DMS53 treated with DMSO at 0.1 percent for 48 hours (cell line): ENCODE data around the gene LMNA.
"Not testable (repeated sequence)": the region's sequence is repeated elsewhere in the genome, so short reads cannot be mapped to it uniquely, and the experiment has no call there.

ENCODE experiments used
- DNase-seq: peaks from one replicate; lab custom pipeline; 2025; ENCODE audit not compliant: unreplicated experiment; lab: John Stamatoyannopoulos, UW

The LMNA gene

DNA sequence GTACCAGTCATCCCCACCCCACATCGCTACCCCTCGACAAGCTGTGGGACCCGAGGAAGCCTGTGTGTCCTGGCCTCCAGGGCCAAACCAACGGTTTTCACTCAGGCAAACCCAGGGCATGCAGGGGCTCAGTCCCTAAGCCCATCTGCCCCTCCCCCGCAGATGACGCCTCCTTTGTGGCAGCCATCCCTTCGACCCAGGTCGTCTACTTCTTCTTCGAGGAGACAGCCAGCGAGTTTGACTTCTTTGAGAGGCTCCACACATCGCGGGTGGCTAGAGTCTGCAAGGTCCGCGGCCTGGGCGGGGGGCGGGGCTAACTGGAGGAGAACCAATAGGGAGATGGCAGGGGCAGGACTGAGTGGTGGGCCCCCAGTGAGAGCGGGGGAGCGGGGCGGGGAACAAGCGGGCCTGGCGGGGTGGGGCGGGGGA, 46.2 kb downstream of the LMNA start:
- DNase-seq, result no peak

DNA sequence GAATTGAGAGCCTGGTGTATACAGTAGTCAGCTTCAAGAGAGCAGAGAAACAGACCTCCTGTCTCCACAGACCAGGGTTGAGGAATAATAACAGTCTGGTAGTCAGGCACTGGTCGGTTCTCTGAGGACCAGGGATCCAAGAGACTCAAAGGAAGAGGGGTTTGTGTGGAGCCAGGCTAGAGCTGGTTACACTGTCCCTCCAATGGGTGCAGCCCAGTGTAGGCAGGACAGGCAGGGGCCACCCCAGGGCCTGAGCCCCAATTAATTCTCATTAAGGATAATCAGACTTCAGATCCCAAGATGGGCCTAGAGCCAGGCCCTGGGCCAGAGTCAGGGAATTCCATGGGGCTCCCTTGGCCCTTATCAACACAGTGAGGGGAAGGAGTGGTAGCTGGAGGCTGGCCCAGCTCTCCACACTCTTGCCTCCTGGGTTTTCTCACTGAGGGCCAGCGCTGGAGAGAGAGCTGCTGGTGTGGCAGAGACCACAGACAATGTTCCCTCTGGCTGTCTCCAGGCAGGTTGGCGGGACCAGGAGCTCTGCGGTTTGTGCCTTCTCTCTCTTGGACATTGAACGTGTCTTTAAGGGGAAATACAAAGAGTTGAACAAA, 48.0 kb downstream of the LMNA start:
- DNase-seq, result no peak

DNA sequence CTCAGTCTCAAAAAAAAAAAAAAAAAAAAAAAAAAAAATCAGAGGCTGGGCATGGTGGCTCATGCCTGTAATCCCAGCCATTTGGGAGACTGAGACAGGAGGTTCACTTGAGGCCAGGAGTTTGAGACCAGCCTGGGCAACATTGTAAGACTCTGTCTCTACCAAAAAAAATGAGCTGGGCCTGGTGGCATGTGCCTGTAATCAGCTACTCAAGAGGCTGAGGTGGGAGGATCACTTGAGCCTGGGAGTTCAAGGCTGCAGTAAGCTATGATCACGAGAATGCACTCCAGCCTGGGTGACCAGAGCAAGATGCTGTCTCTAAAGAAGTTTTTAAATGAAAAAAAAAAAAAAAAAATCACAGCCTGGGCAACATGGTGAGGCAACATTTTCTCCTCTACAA, 49.2 kb downstream of the LMNA start:
- no peak for DNase-seq

DNA sequence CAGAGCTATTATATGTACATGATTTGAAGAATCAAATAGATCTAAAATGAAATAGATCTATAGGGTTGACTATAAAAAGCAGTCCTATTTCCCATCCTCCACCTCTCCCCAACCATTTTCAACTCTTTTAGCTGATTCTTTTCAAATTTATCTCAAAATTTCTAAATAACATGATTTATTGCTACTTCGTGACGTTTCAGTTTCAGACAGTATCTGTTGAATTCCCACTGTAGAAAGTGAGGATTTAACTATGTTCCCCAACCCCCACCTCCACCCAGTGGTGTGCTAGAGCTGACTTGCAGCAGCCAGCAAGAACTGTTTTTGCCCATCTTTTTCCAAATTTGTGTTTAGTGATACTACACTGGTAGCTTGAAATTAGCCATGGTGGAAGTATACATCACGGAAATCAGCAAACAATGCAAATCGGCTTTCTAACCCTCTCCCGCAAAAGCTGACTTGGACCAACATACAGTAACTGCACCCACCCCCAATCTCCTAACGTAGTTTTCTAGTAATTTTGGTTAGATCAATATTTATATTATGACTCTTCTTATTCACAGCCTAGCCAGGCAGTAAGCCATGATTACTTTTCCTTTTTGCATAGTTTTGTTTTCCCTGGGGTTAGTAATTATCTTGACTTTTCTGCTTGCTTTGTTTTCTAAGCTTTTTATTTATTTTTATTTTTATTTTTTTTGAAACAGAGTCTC, 49.8 kb downstream of the LMNA start:
- no peak for DNase-seq

DNA sequence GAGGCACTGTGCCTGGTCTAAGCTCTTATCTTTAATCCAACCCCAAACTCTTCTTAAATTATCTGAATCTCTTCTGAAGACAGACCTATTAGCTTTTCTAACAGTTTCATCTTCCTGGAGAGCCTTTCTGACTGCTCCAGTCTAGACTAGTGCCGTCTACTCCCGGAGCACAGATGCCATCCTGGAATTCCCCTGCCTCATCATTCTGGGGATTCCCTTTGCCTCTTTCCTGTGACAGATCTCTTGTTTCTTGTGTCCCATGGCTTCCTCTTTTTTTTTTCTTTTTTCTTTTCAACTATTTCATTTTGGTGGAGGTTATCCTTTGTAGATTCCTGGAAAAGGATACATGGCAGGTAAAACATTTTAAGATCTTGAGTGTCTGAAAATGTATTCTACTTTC, 50.6 kb downstream of the LMNA start:
- DNase-seq, result no peak

DNA sequence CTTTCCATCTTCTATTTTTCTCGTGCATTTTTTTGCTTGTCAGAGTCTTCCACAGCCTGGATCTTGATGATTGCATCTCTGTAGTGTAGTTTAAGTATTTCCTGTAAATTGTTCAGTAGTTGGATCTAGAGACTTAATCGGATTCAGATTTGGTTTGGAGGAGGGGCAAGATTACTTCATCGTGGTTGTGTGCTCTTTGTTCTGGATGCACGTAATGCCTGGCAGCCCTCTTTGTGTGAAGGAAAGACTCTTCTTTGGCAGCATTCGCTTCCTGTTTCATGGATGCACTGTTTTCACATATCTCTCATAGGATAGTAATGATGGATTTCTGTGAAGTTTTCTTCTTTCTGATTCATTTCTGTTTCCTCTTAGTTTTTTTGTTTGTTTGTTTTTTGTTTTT, 53.0 kb downstream of the LMNA start:
- DNase-seq, result no peak

DNA sequence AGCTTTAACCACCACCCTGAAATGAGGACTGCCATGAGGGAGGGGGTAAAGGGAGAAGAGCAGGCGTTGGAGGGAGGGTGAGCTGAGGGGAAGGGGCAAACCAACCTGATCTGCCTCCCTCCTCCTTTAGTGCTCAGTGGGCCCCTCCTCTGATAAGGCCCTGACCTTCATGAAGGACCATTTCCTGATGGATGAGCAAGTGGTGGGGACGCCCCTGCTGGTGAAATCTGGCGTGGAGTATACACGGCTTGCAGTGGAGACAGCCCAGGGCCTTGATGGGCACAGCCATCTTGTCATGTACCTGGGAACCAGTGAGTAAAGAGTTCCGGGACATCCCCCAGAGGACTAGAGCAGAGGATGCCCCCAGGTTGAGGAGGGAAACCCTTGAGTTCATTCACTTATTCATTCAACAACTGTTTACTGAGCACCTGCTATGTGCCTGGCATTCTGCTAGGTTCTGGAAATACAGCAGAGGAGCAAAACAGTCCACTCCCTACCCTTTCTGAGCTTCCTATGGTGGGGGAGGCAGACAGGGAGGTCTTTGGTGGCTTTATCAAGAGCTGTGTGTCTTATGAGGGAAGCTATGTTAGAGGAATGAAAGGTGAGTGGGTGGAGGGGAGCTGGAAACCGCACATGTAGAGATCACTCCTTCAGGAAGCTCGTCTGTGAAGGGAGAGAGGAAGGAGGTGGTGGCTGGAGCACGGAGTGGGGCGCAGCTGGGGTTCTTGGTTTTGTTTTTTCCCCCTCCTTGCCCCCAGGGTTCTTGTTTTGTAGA, 58.4 kb downstream of the LMNA start:
- DNase-seq, result no peak

DNA sequence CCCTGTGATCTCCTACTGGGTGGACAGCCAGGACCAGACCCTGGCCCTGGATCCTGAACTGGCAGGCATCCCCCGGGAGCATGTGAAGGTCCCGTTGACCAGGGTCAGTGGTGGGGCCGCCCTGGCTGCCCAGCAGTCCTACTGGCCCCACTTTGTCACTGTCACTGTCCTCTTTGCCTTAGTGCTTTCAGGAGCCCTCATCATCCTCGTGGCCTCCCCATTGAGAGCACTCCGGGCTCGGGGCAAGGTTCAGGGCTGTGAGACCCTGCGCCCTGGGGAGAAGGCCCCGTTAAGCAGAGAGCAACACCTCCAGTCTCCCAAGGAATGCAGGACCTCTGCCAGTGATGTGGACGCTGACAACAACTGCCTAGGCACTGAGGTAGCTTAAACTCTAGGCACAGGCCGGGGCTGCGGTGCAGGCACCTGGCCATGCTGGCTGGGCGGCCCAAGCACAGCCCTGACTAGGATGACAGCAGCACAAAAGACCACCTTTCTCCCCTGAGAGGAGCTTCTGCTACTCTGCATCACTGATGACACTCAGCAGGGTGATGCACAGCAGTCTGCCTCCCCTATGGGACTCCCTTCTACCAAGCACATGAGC, 62.2 kb downstream of the LMNA start:
- DNase-seq, result no peak

DNA sequence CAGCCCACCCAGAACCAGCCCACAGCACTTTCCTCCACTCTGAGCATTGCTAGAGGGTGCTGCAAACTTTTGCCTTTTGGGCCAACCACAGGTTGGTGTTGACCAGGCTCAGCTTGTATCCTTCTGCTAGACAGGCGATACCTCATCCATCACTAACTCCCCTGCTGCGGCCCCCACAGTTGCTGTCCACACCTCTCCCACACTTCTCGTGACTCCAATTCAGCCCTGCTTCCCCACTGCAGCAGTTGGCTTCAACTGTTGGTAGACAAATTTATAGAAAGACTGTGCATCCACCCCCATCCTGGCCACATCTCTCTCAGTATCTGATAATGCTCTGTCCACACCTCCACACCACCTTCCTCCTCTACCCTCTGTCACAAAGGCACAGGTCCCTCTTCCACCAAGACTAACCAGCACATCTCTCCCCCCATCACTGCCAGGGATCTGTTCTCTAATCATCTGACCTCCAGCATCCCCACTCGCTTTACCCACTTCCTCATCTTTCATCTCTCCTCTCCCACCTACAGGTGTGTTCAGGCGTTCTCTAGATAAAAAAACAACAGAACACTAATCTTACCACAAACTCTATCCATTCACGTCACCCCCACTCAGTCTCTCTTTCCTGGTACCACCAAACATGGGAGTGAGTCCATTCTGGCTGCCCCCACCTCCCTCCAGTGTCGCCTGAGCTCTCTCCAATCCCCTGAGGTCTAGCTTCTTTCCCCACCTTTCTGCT, 63.6 kb downstream of the LMNA start:
- DNase-seq, result no peak

DNA sequence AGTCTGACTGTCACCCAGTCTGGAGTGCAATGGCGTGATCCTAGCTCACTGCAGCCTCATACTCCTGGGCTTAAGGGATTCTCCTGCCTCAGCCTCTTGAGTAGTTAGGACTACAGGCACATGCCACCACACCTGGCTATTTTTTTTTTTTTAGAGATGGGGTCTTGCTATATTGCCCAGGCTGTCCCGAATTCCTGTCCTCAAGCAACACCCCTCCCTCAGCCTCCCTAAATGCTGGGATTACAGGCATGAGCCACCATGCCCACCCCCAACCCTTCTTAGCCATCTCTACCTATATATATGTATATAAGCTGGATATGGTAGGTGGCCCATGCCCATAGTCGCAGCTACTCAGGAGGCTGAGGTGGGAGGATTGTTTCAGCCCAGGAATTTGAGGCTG, 66.0 kb downstream of the LMNA start:
- no peak for DNase-seq

DNA sequence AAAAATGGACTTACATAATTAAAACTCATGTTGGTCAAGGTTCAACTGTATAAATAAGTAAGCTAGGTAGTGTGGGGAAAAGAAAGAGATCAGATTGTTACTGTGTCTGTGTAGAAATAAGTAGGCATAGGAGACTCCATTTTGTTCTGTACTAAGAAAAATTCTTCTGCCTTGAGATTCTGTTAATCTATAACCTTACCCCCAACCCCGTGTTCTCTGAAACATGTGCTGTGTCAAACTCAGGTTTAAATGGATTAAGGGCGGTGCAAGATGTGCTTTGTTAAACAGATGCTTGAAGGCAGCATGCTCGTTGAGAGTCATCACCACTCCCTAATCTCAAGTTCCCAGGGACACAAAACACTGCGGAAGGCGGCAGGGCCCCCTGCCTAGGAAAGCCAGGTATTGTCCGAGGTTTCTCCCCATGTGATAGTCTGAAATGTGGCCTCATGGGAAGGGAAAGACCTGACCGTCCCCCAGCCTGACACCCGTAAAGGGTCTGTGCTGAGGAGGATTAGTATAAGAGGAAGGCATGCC, 66.9 kb downstream of the LMNA start:
- DNase-seq, result not testable (repeated sequence)

DNA sequence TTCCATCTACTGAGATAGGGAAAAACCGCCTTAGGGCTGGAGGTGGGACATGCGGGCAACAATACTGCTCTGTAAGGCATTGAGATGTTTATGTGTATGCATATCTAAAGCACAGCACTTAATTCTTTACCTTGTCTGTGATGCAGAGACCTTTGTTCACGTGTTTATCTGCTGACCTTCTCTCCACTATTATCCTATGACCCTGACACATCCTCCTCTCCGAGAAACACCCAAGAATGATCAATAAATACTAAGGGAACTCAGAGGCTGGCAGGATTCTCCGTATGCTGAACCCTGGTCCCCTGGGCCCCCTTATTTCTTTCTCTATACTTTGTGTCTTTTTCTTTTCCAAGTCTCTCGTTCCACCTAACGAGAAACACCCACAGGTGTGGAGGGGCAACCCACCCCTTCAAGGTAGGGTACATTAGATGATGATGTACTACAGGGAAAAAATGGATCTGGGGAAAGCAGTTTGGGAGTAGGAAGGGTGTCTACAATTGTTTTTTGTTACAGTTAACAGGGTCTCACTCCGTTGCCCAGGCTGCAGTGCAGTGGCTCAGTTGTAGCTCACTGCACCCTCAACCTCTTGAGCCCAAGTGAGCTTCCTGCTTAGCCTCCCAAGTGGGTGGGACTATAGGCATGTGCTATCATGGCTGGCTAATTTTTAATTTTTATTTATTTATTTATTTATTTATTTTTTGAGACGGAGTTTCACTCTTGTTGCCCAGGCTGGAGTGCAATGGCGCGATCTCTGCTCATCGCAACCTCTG, 67.7 kb downstream of the LMNA start:
- not testable (repeated sequence) for DNase-seq

DNA sequence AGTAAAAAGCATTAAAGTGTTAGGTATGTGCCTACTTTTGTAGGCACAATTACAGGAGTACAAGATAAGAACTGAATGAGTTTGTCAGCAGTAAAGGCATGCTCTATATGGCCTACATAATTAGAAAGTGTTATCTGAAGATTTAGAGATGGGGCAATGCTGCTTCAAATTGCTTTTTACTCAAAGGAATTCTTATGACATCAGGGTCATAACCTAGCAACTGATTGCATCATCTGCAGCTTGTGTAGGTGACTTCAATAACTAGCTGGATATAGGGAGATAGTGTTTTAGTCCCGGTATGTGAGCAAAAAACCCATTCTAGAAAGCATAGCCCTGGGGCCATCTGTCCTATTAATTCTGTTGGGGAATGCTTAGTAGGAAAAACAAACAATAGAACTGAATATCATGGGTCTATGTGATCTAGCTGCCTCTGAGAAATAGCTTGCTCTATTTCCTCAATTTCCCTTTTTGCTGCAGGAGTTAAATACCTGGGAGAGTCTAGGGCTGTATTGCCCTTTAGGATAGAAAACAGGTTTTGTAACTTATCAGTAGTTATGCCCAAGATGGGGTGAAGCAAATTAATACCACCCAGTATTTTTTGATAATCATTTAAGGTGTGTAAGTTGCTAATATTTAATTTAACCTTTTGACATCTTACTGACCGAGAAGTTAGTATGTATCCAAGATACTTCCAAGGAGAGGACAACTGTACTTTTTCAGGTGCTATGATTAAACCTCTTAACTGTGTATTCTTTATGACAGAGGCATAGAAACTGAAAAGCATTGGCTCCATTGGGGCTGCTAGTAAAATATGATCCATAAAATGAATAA, 72.1 kb downstream of the LMNA start:
- DNase-seq, result not testable (repeated sequence)
